ENCODE measurements around the gene TMEM235. TPM values are rescaled to one million over a fixed set of nuclear protein-coding genes. Genes with fewer than 3 reads are reported as not detected.
A peak's percentile ranks its signal among the peaks of the same experiment; 100 is the strongest.

TMEM235 gene
- total RNA-seq, 2 donors from 2014 or later, result not detected

DNA sequence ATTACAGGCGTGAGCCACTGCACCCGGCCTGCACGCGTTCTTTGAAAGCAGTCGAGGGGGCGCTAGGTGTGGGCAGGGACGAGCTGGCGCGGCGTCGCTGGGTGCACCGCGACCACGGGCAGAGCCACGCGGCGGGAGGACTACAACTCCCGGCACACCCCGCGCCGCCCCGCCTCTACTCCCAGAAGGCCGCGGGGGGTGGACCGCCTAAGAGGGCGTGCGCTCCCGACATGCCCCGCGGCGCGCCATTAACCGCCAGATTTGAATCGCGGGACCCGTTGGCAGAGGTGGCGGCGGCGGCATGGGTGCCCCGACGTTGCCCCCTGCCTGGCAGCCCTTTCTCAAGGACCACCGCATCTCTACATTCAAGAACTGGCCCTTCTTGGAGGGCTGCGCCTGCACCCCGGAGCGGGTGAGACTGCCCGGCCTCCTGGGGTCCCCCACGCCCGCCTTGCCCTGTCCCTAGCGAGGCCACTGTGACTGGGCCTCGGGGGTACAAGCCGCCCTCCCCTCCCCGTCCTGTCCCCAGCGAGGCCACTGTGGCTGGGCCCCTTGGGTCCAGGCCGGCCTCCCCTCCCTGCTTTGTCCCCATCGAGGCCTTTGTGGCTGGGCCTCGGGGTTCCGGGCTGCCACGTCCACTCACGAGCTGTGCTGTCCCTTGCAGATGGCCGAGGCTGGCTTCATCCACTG, 17.3 kb upstream of the TMEM235 start, which contains the start of gene BIRC5:
BIRC5 (plus strand) TSS at position 238 of the 690 bp plus-strand sequence; CDS start at position 302, 64 bp downstream.
- peak; percentile 97 for DNase-seq (ENCODE audit: low spot score)
- intact Hi-C loops (cut with DNase I), result no loop called here

DNA sequence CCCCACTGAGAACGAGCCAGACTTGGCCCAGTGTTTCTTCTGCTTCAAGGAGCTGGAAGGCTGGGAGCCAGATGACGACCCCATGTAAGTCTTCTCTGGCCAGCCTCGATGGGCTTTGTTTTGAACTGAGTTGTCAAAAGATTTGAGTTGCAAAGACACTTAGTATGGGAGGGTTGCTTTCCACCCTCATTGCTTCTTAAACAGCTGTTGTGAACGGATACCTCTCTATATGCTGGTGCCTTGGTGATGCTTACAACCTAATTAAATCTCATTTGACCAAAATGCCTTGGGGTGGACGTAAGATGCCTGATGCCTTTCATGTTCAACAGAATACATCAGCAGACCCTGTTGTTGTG, 16.7 kb upstream of the TMEM235 start:
- no peak for DNase-seq (ENCODE audit: low spot score)
- intact Hi-C loops (cut with DNase I), result no loop called here

DNA sequence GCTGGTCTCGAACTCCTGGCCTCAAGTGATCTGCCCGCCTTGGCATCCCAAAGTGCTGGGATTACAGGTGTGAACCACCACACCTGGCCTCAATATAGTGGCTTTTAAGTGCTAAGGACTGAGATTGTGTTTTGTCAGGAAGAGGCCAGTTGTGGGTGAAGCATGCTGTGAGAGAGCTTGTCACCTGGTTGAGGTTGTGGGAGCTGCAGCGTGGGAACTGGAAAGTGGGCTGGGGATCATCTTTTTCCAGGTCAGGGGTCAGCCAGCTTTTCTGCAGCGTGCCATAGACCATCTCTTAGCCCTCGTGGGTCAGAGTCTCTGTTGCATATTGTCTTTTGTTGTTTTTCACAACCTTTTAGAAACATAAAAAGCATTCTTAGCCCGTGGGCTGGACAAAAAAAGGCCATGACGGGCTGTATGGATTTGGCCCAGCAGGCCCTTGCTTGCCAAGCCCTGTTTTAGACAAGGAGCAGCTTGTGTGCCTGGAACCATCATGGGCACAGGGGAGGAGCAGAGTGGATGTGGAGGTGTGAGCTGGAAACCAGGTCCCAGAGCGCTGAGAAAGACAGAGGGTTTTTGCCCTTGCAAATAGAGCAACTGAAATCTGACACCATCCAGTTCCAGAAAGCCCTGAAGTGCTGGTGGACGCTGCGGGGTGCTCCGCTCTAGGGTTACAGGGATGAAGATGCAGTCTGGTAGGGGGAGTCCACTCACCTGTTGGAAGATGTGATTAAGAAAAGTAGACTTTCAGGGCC, 11.9 kb upstream of the TMEM235 start:
- intact Hi-C loops (cut with DNase I), result no loop called here
- DNase-seq (ENCODE audit: low spot score), result no peak

DNA sequence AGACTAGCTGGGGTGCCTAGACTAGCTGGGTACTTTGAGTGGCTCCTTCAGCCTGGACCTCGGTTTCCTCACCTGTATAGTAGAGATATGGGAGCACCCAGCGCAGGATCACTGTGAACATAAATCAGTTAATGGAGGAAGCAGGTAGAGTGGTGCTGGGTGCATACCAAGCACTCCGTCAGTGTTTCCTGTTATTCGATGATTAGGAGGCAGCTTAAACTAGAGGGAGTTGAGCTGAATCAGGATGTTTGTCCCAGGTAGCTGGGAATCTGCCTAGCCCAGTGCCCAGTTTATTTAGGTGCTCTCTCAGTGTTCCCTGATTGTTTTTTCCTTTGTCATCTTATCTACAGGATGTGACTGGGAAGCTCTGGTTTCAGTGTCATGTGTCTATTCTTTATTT, 8.4 kb upstream of the TMEM235 start:
- DNase-seq (ENCODE audit: low spot score), result no peak
- intact Hi-C loops (cut with DNase I), result no loop called here

DNA sequence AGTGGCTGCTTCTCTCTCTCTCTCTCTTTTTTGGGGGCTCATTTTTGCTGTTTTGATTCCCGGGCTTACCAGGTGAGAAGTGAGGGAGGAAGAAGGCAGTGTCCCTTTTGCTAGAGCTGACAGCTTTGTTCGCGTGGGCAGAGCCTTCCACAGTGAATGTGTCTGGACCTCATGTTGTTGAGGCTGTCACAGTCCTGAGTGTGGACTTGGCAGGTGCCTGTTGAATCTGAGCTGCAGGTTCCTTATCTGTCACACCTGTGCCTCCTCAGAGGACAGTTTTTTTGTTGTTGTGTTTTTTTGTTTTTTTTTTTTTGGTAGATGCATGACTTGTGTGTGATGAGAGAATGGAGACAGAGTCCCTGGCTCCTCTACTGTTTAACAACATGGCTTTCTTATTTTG, 7.7 kb upstream of the TMEM235 start:
- no peak for DNase-seq (ENCODE audit: low spot score)
- intact Hi-C loops (cut with DNase I), result no loop called here

DNA sequence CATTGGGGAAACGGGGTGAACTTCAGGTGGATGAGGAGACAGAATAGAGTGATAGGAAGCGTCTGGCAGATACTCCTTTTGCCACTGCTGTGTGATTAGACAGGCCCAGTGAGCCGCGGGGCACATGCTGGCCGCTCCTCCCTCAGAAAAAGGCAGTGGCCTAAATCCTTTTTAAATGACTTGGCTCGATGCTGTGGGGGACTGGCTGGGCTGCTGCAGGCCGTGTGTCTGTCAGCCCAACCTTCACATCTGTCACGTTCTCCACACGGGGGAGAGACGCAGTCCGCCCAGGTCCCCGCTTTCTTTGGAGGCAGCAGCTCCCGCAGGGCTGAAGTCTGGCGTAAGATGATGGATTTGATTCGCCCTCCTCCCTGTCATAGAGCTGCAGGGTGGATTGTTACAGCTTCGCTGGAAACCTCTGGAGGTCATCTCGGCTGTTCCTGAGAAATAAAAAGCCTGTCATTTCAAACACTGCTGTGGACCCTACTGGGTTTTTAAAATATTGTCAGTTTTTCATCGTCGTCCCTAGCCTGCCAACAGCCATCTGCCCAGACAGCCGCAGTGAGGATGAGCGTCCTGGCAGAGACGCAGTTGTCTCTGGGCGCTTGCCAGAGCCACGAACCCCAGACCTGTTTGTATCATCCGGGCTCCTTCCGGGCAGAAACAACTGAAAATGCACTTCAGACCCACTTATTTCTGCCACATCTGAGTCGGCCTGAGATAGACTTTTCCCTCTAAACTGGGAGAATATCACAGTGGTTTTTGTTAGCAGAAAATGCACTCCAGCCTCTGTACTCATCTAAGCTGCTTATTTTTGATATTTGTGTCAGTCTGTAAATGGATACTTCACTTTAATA, 7.0 kb upstream of the TMEM235 start:
- intact Hi-C loops (cut with DNase I), result no loop called here
- no peak for DNase-seq (ENCODE audit: low spot score)

DNA sequence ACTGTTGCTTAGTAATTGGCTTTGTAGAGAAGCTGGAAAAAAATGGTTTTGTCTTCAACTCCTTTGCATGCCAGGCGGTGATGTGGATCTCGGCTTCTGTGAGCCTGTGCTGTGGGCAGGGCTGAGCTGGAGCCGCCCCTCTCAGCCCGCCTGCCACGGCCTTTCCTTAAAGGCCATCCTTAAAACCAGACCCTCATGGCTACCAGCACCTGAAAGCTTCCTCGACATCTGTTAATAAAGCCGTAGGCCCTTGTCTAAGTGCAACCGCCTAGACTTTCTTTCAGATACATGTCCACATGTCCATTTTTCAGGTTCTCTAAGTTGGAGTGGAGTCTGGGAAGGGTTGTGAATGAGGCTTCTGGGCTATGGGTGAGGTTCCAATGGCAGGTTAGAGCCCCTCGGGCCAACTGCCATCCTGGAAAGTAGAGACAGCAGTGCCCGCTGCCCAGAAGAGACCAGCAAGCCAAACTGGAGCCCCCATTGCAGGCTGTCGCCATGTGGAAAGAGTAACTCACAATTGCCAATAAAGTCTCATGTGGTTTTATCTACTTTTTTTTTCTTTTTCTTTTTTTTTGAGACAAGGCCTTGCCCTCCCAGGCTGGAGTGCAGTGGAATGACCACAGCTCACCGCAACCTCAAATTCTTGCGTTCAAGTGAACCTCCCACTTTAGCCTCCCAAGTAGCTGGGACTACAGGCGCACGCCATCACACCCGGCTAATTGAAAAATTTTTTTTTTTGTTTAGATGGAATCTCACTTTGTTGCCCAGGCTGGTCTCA, 6.2 kb upstream of the TMEM235 start:
- DNase-seq (ENCODE audit: low spot score), result no peak
- intact Hi-C loops (cut with DNase I), result no loop called here

DNA sequence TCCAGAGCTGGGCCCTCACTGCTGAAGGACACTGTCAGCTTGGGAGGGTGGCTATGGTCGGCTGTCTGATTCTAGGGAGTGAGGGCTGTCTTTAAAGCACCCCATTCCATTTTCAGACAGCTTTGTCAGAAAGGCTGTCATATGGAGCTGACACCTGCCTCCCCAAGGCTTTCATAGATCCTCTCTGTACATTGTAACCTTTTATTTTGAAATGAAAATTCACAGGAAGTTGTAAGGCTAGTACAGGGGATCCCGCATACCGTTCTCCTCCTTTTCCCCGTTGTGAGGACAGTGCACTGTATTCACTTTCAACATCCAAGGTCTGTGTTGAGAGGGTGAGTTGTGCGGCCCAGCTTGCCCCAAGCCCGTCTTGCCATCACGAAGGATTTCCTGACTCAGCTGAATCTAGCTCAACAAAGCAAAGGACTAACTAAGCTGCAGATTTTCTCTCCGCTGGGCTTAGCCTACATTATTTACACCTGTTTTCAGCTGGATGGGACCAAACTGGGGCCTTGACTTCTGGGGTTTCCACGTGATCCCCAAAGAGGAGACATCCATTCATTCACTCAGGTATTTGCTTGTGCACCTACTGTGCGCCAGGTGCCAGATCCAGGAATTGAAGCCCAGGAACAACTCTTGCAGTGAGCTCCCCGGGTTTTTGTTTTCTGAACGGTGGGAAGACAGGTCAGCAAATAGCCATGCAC, 5.2 kb upstream of the TMEM235 start:
- intact Hi-C loops (cut with DNase I), result no loop called here
- DNase-seq (ENCODE audit: low spot score), result no peak

DNA sequence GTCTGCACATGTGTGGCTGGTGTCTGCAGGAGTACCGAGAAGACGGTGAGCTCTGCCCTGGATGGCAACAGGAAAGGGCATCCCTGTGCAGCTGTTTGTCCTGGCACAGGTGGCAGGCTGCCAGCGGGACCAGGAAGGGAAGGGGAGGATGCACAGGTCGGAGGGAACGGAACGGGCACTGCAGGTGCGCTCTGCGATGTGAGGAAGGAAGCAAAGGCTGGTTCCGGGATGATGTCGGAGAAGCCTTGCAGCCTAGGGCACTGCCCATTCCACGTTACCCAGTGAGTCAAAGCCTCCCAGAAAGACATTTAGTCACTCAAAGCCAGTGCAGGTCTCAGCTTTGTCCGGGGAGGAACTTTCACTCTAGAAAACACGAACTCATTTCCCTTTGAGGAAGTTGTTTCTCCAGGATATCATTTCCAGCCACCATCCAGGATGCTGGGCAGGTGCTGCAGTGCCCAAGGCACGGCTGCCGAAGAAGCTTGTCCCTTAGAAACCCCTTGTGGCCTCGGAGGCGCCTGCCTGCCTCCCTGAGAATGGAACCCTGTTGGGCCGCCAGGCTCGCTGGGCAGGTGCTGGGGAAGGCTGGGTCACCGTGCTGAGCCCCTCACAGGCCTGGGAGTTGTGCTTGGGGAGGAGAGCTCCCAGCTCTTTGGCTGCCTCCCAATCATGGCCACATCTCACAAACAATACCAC, 4.5 kb upstream of the TMEM235 start:
- intact Hi-C loops (cut with DNase I), result no loop called here
- DNase-seq (ENCODE audit: low spot score), result no peak

DNA sequence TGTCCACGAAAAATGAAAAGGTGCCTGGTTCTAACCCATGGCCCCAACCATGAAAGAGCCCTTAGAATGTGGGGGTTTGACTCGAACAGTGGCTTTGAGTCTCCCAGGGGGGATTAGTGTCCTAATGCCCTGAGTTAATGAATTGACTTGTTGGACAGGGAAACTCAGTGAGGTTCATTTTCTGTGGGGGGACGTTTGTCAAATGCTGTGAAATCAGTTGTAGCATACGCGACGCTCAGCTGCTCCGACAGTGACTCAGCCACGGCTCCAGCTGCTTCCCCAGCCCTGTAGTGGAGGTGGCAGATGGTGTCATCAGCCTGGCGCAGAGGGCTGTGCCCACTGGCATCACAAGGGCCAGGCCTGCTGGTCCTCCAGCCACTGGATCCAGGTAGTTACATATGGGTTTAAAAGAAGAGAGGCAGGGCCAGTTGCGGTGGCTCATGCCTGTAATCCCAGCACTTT, 3.9 kb upstream of the TMEM235 start:
- no peak for DNase-seq (ENCODE audit: low spot score)
- intact Hi-C loops (cut with DNase I), result no loop called here

DNA sequence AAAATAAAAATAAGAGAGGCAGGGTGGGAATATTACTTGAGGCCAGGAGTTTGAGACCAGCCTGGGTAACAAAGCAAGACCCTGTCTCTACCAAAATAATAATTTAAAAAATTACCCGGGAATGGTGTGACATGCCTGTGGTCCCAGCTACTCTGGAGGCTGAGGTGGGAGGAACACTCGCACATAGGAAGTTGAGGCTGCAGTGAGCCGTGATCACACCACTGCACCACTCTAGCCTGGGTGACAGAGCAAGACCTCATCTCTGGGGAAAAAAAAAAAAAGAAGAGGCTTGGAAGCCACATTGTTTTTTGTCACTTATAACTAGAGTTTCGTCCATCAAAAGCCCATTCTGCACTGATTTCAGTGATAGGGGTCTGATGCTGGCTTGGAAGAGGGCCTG, 3.3 kb upstream of the TMEM235 start:
- intact Hi-C loops (cut with DNase I), result no loop called here
- DNase-seq (ENCODE audit: low spot score), result no peak

DNA sequence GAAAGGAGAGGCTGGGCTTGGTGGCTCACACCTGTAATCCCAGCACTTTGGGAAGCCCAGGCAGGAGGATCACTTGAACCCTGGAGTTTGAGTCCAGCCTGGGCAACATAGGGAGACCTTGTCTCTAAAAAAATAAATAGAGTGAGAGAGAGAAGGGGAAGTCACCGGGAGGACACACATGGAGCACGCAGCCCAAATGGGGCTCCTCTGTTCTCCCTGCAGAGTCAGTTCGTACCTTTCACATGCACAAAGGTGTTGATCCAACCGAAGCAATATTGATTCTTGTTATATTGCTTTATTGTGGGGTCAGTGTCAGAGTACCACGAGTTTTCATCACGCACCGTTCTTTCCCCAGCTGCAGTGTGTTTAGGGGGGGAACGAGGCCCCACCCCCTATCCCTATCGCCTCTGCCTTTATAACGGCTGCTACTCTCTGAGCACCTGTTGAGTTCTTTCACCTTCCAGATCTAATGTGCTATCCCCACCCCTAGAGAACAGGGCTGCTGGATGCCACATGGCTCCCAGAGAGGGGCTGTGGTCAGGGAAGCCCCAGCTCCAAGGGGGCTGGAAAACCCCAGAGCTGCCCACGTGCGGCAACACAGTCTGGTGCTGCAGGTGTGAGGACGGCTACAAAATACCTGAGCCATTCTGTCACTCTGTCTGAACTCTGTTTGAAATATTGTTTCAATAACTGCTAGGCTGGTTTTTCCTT, 1.0 kb upstream of the TMEM235 start:
- no peak for DNase-seq (ENCODE audit: low spot score)
- intact Hi-C loops (cut with DNase I), result no loop called here

DNA sequence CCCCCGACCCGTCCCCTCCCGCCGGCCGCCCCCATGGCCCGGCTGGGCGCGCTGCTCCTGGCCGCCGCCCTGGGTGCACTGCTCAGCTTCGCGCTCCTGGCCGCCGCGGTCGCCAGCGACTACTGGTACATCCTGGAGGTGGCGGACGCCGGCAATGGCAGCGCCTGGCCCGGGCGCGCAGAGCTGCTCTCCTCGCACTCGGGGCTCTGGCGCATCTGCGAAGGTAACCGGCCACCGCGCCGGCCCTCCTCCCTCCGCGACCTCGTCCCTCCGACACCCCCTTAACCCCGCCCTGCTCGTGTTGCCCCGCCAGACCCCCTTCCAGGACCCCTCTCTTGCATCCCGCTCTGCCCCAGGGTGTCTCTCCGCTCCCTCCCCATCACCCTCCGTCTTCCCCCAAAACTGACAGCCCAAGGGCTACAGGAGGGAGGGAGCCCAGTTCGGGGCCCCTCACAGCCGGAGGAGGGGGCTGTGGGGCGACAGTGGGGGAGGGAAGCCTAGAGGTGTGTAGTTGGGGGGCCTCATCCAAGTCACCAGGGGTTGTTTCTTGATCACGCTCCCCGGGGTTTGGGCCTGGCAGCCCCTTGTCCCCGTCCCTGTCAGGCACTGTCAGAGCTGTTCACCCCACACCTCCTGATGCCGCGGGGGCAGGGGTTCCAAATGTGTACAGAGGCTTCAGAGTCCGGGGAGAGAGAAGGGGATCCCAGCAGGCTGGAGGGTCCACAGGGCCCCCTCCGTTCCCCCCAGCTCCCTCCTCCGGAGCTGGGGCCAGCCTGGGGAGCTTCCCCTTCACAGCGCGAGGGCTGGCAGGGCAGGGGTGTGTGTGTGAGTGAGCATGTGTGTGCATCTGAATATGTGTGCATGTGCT, 794 bp downstream of the TMEM235 start:
- DNase-seq (ENCODE audit: low spot score), result no peak
- intact Hi-C loops (cut with DNase I), result no loop called here

DNA sequence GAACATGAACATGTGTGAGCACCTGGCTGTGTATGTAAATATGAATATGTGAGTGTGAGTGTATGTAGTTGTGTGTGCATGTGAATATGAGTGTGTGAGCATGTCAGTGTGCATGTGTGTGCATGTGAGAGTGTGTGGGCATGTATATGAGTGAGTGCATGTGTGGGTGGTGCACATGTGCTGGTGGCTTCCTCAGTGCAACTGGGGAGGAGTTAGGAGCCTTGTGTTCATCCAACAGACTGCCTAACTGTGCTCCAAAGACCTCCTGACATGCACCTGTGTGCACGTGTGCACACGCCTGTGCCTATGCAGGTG, 1.4 kb downstream of the TMEM235 start:
- no peak for DNase-seq (ENCODE audit: low spot score)
- intact Hi-C loops (cut with DNase I), result no loop called here

DNA sequence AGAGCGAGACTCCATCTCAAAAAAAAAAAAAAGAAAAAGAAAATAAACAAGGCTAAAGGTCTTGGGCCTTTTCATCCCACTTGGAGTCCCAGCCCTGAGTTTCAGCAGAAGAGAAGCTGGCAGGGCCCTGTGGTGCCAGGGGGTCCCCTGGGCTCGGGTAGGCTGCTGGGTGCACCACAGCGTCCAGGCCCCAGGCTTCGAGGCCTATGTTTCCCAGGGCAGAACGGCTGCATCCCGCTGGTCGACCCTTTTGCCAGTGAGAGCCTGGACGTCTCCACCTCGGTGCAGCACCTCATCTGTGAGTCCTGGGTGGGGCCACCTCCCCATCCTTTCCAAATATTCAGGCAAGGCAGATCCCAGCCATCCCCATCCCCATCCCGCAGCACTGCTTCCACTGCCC, 2.2 kb downstream of the TMEM235 start:
- intact Hi-C loops (cut with DNase I), result no loop called here

DNA sequence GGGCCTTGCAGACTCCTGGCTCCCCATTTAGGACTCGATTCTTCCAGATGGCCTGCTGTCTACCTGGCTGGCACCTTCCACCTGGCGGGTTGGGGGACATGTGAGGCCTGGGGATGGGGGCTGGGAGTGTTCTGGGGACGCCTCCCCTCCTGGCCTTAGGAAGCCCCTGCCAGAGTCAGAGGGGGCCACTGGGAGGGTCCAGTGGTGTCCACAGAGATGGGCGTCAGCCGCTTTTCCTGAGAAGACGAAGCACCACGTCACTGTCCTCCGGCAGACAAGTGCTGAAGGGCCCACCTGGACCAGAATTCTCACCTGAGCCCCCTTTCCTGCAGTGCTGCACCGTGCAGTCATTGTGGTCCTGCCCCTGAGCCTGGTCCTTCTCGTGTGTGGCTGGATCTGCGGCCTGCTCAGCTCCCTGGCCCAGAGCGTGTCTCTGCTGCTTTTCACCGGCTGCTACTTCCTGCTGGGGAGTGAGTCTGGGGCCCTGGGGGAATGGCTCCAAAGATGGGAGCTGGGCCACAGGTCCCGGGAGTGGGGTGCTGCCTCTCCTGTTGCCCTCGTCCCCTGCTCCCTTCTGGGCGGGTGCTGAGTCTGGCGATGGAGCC, 2.9 kb downstream of the TMEM235 start:
- intact Hi-C loops (cut with DNase I), result no loop called here
- DNase-seq (ENCODE audit: low spot score), result no peak

More for the DNA sequence above, 2.2 kb downstream of the TMEM235 start:
- DNase-seq (ENCODE audit: low spot score), result no peak
